ENCODE results near the gene IGF1R. TPM values are rescaled to one million over a fixed set of nuclear protein-coding genes. Genes with fewer than 3 reads are reported as not detected.

The IGF1R gene
- total RNA-seq, 4 donors from 2014 or later, result 87.8 to 173 (median 107) TPM

DNA sequence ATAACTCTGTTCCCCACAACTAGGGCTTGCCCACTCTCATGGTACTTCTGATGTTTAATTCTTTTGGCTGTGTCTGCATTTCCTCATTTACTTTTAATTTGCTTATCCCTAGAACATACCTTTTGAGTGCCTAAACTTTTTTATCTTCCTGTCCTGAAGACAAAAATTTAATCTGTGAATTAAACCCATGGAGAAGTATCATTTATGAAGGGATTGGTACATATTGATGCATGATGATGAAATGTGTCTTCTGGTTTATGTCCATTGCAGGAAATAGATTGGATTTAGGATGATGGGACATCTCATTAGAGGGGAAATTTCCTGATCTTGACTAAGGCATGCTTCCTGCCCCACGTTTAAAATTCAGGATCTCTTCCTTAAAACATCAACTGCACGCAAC is 249.8 kb downstream of the IGF1R start:
- Histone ChIP-seq H3K27ac (no peak overlapping the region), H3K4me1 (peaks cover 59% of the 10 kb centered on the region)

DNA sequence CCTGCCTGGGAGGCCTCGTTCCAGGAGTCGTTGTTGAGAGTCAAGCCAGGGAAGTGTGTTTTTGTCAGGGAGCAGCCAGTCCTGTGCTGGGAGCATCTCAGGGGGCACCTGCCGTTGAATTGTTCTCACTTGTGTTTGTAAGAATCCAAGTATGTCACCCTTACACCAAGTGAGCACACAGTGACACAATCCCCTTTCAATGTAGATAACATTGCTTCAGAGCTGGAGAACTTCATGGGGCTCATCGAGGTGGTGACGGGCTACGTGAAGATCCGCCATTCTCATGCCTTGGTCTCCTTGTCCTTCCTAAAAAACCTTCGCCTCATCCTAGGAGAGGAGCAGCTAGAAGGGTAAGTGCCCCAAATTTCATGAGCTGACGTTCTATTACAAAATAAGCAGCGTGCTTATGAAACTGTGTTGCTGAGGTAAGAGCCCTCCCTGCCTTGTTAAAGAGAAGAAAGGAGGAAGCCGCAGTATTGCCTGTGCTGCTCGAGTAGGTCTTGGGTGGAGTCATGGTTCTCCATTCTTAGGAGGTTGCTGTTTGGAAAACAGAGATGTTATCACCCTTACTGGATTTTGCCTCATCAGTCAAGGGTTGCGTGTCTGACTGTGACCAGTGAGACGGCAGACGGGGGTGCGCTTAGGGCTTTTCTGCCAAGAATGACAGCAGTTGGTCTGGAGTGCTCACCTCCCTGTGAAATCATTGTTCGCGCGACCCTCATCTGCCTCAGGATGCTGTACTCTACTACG is 251.1 kb downstream of the IGF1R start:
- Histone ChIP-seq H3K4me3 (no peak overlapping the region), H3K4me1 (peaks cover 70% of the 10 kb centered on the region), H3K36me3 (peaks cover 4% of the 10 kb centered on the region), H3K9me3 (no peaks in the 10 kb centered on the region), H3K27ac (peak overlapping the region; percentile 32), H3K27me3 (no peaks in the 10 kb centered on the region)
- 84% methylated on average over 20 of the region's 20 CpGs for WGBS
- TF ChIP-seq, protein P1, sequence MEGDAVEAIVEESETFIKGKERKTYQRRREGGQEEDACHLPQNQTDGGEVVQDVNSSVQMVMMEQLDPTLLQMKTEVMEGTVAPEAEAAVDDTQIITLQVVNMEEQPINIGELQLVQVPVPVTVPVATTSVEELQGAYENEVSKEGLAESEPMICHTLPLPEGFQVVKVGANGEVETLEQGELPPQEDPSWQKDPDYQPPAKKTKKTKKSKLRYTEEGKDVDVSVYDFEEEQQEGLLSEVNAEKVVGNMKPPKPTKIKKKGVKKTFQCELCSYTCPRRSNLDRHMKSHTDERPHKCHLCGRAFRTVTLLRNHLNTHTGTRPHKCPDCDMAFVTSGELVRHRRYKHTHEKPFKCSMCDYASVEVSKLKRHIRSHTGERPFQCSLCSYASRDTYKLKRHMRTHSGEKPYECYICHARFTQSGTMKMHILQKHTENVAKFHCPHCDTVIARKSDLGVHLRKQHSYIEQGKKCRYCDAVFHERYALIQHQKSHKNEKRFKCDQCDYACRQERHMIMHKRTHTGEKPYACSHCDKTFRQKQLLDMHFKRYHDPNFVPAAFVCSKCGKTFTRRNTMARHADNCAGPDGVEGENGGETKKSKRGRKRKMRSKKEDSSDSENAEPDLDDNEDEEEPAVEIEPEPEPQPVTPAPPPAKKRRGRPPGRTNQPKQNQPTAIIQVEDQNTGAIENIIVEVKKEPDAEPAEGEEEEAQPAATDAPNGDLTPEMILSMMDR (IDR thresholded peaks at IDR 0.05), result no peak
- no peak for DNase-seq (ENCODE audit: low spot score in 2 of 2)

More for the DNA sequence above, 249.8 kb downstream of the IGF1R start:
- Histone ChIP-seq H3K4me3 (no peak overlapping the region), H3K36me3 (peaks cover 4% of the 10 kb centered on the region), H3K27me3 (no peaks in the 10 kb centered on the region), H3K9me3 (no peaks in the 10 kb centered on the region)
- DNase-seq (ENCODE audit: low spot score in 2 of 2), result no peak
- TF ChIP-seq EP300 (IDR thresholded peaks at IDR 0.05) (no peak), POLR2A (IDR thresholded peaks at IDR 0.05) (no peak), POLR2AphosphoS5 (IDR thresholded peaks at IDR 0.05) (no peak)
- TF ChIP-seq, protein P1 (IDR thresholded peaks at IDR 0.05), result no peak
- WGBS, result 79% methylated on average over 2 of the region's 2 CpGs

DNA sequence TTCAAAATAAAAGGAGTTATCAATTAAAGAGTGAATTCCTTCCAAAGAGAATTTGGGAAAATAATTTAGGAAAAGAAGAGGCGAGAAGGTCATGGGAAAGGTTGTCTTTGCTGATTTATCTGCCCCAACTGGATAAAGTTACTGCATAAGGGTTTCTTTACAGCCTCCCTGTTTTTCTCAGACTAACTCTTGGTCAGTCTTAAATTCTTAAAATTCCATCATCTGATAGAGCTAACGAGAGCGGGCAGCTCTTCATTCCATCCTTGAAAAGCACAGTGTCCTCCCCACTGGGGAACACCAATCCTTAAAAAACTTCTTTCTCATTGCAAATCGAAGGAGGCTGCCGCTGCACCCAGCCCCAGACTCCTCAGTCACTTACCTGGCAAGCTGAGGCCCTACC is 252.0 kb downstream of the IGF1R start:
- H3K4me1 ChIP-seq, result peaks cover 73% of the 10 kb centered on the region

DNA sequence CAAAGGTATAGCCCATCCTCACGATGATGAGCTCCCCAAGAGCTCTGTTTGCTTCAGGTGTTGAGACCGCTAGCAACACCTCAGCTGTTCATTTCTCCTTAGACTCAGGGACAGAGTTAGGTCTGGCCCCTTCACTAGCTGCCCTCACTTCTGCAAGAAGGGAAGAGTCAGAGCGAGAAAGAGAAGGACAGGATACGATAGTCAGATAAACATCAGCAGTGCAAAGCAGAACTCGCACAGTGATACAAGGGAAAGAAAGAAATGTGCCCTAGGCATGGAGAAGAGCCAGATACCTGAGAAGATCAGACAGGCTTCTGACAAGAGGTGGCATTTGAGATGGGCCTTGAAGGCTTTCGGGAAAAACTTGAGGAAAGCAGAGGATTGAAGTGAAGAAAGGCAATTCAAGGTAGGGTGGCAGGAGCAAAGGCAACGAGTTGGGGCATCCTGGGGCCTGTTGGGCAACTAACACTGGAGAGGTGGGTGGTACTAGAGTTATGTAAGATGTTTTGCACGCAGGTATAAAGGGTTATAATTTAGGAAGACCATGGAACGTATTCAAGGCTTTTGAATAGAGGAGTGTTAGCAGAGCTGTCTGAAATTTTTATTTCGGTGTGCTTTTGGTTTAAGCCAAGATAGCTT is 253.2 kb downstream of the IGF1R start:
- Histone ChIP-seq H3K9me3 (no peaks in the 10 kb centered on the region), H3K4me1 (peaks cover 74% of the 10 kb centered on the region), H3K27ac (peak overlapping the region; percentile 64), H3K4me3 (no peak overlapping the region), H3K36me3 (peaks cover 4% of the 10 kb centered on the region), H3K27me3 (no peaks in the 10 kb centered on the region)
- no peak for DNase-seq (ENCODE audit: low spot score in 2 of 2)
- TF ChIP-seq, protein P1 (IDR thresholded peaks at IDR 0.05), result no peak
- TF ChIP-seq EP300 (IDR thresholded peaks at IDR 0.05) (no peak), POLR2A (IDR thresholded peaks at IDR 0.05) (no peak), POLR2AphosphoS5 (IDR thresholded peaks at IDR 0.05) (no peak)
- WGBS, result 59% methylated on average over 10 of the region's 10 CpGs

More for the DNA sequence above, 252.0 kb downstream of the IGF1R start:
- Histone ChIP-seq H3K36me3 (peaks cover 4% of the 10 kb centered on the region), H3K27ac (peak overlapping the region; percentile 8), H3K9me3 (no peaks in the 10 kb centered on the region), H3K27me3 (no peaks in the 10 kb centered on the region), H3K4me3 (no peak overlapping the region)
- whole genome bisulfite sequencing, result 60% methylated on average over 5 of the region's 5 CpGs
- no peak for DNase-seq (ENCODE audit: low spot score in 2 of 2)
- TF ChIP-seq EP300 (IDR thresholded peaks at IDR 0.05), result no peak
- TF ChIP-seq, protein P1 (IDR thresholded peaks at IDR 0.05), result no peak
- TF ChIP-seq POLR2AphosphoS5 (IDR thresholded peaks at IDR 0.05), result no peak

DNA sequence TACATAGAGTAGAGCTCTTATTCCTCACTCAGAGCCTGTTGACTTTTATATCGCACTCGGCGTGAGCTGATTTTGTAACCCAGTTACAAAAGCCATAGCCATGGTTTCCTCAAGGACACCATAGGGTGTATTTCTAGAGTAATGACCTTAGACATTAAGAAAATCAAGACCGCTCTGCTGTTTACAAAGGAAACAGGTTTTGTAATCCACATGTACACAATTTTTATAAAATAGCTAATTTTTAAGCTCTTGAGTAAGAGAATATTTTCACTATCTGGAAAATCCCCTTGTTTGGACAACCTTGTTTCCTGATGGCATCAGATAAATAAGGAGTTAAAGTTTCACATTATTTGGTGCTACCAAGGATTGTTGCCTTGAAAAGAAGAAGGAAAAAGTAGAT is 254.6 kb downstream of the IGF1R start:
- Histone ChIP-seq H3K27ac (peak overlapping the region; percentile 64), H3K36me3 (peaks cover 1% of the 10 kb centered on the region), H3K4me3 (no peak overlapping the region), H3K4me1 (peaks cover 71% of the 10 kb centered on the region), H3K9me3 (no peaks in the 10 kb centered on the region), H3K27me3 (no peaks in the 10 kb centered on the region)
- DNase-seq (ENCODE audit: low spot score in 2 of 2), result no peak
- TF ChIP-seq POLR2A (IDR thresholded peaks at IDR 0.05) (no peak), EP300 (IDR thresholded peaks at IDR 0.05) (no peak), POLR2AphosphoS5 (IDR thresholded peaks at IDR 0.05) (no peak)
- TF ChIP-seq, protein P1 (IDR thresholded peaks at IDR 0.05), result no peak
- 96% methylated on average over 4 of the region's 4 CpGs for whole genome bisulfite sequencing

Measured in suprapubic skin (tissue), 4 donors.